Nephron progenitor cell (in vitro differentiated cells): Measurements from ENCODE around the gene UQCR10.
A peak's percentile ranks its signal among the peaks of the same experiment; 100 is the strongest.

Experiments
- DNase-seq: peaks from one replicate; pipeline ENCODE4 v3.0.0; 2021
- H3K27ac Mint-ChIP-seq: 2 replicates; pipeline ENCODE4 v1.8.0; 2021; ENCODE audit warnings: mild to moderate bottlenecking, moderate library complexity, mixed read lengths
- H3K27me3 Mint-ChIP-seq: 2 replicates; pipeline ENCODE4 v1.8.0; 2021; ENCODE audit warnings: mild to moderate bottlenecking, low read depth, mixed read lengths; ENCODE audit not compliant: poor library complexity
- H3K36me3 Mint-ChIP-seq: 2 replicates; pipeline ENCODE4 v1.8.0; 2021; ENCODE audit warnings: low read depth, mixed read lengths
- H3K4me1 Mint-ChIP-seq: 2 replicates; pipeline ENCODE4 v1.8.0; 2021; ENCODE audit warnings: mixed read lengths
- H3K4me3 Mint-ChIP-seq: 2 replicates; pipeline ENCODE4 v1.8.0; 2021; ENCODE audit warnings: mild to moderate bottlenecking, moderate library complexity, mixed read lengths
- H3K9me3 Mint-ChIP-seq: 2 replicates; pipeline ENCODE4 v1.8.0; 2021; ENCODE audit warnings: mild to moderate bottlenecking, moderate library complexity, mixed read lengths
- TF ChIP-seq, protein P1 (sequence below): fragments of 200-600 bp; sonication (generic); IDR thresholded peaks from 2 replicates; pipeline ENCODE4 v1.5.0; 2021; ENCODE audit warnings: antibody characterized with exemption

UQCR10 gene

GRCh38 chr22:29801796-29802195 lies 34.6 kb downstream of the UQCR10 start:
- Mint-ChIP-seq H3K27ac (no peak overlapping the region), H3K4me3 (no peak overlapping the region), H3K36me3 (peaks cover 54% of the 10 kb centered on the region), H3K4me1 (peaks cover 25% of the 10 kb centered on the region), H3K9me3 (no peaks in the 10 kb centered on the region), H3K27me3 (peaks cover 2% of the 10 kb centered on the region)
- DNase-seq, result no peak
- TF ChIP-seq, protein P1, sequence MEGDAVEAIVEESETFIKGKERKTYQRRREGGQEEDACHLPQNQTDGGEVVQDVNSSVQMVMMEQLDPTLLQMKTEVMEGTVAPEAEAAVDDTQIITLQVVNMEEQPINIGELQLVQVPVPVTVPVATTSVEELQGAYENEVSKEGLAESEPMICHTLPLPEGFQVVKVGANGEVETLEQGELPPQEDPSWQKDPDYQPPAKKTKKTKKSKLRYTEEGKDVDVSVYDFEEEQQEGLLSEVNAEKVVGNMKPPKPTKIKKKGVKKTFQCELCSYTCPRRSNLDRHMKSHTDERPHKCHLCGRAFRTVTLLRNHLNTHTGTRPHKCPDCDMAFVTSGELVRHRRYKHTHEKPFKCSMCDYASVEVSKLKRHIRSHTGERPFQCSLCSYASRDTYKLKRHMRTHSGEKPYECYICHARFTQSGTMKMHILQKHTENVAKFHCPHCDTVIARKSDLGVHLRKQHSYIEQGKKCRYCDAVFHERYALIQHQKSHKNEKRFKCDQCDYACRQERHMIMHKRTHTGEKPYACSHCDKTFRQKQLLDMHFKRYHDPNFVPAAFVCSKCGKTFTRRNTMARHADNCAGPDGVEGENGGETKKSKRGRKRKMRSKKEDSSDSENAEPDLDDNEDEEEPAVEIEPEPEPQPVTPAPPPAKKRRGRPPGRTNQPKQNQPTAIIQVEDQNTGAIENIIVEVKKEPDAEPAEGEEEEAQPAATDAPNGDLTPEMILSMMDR, result no peak

- Mint-ChIP-seq H3K36me3 (peaks cover 56% of the 10 kb centered on the region), H3K27me3 (peaks cover 2% of the 10 kb centered on the region), H3K9me3 (no peaks in the 10 kb centered on the region), H3K4me3 (no peak overlapping the region), H3K27ac (no peak overlapping the region), H3K4me1 (peaks cover 39% of the 10 kb centered on the region)
- DNase-seq, result no peak
- TF ChIP-seq, protein P1, result no peak
Observed at GRCh38 chr22:29803190-29803589, 36.0 kb downstream of the UQCR10 start.

- peaks cover 2% of the 10 kb centered on the region for H3K27me3 Mint-ChIP-seq
- DNase-seq, result no peak
- peaks cover 46% of the 10 kb centered on the region for H3K4me1 Mint-ChIP-seq
- no peak overlapping the region for H3K27ac Mint-ChIP-seq
- no peaks in the 10 kb centered on the region for H3K9me3 Mint-ChIP-seq
- H3K4me3 Mint-ChIP-seq, result no peak overlapping the region
- peaks cover 55% of the 10 kb centered on the region for H3K36me3 Mint-ChIP-seq
- TF ChIP-seq, protein P1, result no peak
Observed at GRCh38 chr22:29804985-29805384, 37.8 kb downstream of the UQCR10 start.

DNA sequence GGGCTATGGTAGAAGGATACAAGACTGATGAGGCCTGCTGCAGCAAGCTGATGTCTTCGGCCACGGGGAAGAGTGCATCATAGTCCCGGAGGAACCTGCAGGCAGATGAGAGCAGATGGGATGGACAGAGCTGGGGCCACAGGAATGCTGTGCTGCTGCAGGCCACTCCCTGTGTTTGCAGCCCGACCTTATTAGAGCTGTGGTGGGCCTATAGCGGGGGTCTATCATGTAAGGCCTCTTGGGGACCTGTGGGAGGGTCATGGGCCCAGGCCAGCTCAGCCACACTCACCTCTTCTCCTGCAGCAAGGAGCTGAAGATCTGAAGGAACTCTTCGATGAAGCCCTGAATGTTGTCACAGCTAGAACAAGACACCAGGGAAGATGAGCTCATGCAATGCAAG lies 39.0 kb downstream of the UQCR10 start:
- Mint-ChIP-seq H3K4me1 (peaks cover 48% of the 10 kb centered on the region), H3K27ac (peak overlapping the region; percentile 85), H3K36me3 (peaks cover 51% of the 10 kb centered on the region), H3K4me3 (no peak overlapping the region), H3K27me3 (peaks cover 2% of the 10 kb centered on the region), H3K9me3 (no peaks in the 10 kb centered on the region)
- DNase-seq, result no peak
- TF ChIP-seq, protein P1, result no peak

DNA sequence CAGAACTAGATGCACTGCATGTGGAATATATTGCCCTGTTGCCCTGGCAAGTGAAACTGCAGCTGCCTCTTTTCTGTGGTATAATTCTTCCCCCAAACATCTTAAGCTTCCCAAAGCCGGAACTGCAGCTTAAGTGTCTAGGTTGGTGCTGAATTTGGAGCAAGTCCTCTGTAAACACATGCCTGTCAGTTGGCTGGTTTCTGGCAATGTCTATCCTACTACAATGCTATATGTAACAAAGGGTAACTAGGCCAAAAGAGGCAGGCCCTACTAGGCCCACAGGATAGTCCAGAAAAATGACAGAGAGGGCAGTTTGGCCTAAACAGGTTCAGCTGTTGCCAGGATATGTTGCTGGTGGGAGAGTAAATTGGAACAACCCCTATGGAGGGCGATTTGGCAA lies 43.0 kb downstream of the UQCR10 start:
- H3K4me3 Mint-ChIP-seq, result no peak overlapping the region
- TF ChIP-seq, protein P1, result no peak
- peaks cover 7% of the 10 kb centered on the region for H3K27me3 Mint-ChIP-seq
- H3K4me1 Mint-ChIP-seq, result peaks cover 54% of the 10 kb centered on the region
- H3K36me3 Mint-ChIP-seq, result peaks cover 66% of the 10 kb centered on the region
- no peaks in the 10 kb centered on the region for H3K9me3 Mint-ChIP-seq
- H3K27ac Mint-ChIP-seq, result peak overlapping the region; percentile 2
- no peak for DNase-seq

- TF ChIP-seq, protein P1, result no peak
- no peak overlapping the region for H3K4me3 Mint-ChIP-seq
- H3K36me3 Mint-ChIP-seq, result peaks cover 63% of the 10 kb centered on the region
- H3K27ac Mint-ChIP-seq, result no peak overlapping the region
- peaks cover 7% of the 10 kb centered on the region for H3K27me3 Mint-ChIP-seq
- no peaks in the 10 kb centered on the region for H3K9me3 Mint-ChIP-seq
- no peak for DNase-seq
- H3K4me1 Mint-ChIP-seq, result peaks cover 54% of the 10 kb centered on the region
Observed at GRCh38 chr22:29811377-29811776, 44.2 kb downstream of the UQCR10 start.
